Omental fat pad (tissue), 4 donors: ENCODE measurements around the gene PLAC8. TPM values are rescaled to one million over a fixed set of nuclear protein-coding genes. Genes with fewer than 3 reads are reported as not detected.

ENCODE experiments used
- ATAC-seq: fragments of 150-250 bp; one replicate; pipeline ENCODE4 v1.9.1; 2016; ENCODE audit warnings: mild to moderate bottlenecking, moderate library complexity; ENCODE audit not compliant: low FRiP score
- DNase-seq: peaks from one replicate; pipeline ENCODE4 v3.0.0-alpha.2; 2019; ENCODE audit warnings: low spot score
- total RNA-seq, 4 donors: library from RNA; depleted of rRNA; stranded (reverse); fragments of >200 nt; gene quantifications; one replicate each; pipeline ENCODE4 v1.1.0, GENCODE V29; 2016
- TF ChIP-seq, protein P1 (sequence below), 3 donors: fragments of 450-650 bp; IDR thresholded peaks; one replicate each; pipeline ENCODE4 v1.5.1; 2016 to 2017; ENCODE audit warnings: antibody characterized with exemption in 3 of 3, mild to moderate bottlenecking in 3 of 3, moderate library complexity in 2 of 3

PLAC8 gene, protein sequence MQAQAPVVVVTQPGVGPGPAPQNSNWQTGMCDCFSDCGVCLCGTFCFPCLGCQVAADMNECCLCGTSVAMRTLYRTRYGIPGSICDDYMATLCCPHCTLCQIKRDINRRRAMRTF
- 1 to 10 TPM; 2.6 to 7.6 (median 3.9) TPM for total RNA-seq

DNA sequence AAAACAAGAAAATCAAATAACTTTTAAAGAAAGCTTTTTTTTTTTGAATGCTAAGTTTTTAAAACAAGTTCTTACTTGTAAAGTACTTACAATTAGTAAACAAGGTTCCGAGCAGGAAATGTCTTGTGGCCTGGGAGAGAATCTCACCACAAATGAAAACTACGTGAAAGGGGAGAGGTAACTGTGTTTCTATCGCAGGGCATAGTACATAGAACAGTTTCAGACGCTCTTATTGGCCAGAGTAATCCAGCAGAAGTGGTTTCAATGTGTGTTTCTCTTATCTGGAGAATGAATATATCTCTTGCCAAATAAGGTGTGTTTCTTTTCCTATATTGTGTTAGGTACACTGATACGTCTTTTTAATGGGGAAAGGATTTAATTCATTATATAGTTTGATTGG, at the start of gene PLAC8:
Gene PLAC8, minus strand, starts transcription at position 154 of the 400 bp plus-strand sequence. CDS start 6,808 bp downstream, outside the sequence.
- DNase-seq (no peak), ATAC-seq (no peak)
- TF ChIP-seq, protein P1, sequence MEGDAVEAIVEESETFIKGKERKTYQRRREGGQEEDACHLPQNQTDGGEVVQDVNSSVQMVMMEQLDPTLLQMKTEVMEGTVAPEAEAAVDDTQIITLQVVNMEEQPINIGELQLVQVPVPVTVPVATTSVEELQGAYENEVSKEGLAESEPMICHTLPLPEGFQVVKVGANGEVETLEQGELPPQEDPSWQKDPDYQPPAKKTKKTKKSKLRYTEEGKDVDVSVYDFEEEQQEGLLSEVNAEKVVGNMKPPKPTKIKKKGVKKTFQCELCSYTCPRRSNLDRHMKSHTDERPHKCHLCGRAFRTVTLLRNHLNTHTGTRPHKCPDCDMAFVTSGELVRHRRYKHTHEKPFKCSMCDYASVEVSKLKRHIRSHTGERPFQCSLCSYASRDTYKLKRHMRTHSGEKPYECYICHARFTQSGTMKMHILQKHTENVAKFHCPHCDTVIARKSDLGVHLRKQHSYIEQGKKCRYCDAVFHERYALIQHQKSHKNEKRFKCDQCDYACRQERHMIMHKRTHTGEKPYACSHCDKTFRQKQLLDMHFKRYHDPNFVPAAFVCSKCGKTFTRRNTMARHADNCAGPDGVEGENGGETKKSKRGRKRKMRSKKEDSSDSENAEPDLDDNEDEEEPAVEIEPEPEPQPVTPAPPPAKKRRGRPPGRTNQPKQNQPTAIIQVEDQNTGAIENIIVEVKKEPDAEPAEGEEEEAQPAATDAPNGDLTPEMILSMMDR (IDR thresholded peaks at IDR 0.05): no peak

DNA sequence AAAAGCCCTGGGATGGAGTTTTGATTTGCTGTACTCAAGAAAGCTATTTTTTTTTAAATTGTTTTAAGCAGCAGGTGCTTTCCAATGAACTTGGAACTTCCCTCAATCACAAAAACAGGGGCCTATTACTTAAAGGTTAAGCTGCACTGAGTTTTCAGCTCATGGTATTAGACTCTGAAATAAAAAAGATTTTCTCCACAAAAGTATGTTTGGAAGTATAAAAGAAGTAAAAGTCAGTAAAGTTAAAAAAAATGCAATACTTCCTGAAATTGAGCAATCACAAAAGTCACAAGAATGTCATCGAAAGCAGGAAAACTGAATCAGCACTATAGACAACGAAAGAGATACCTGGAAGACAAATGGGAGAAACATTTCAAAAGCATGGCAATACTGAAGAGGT, 38.9 kb upstream of the PLAC8 start:
- ATAC-seq (no peak), DNase-seq (no peak)
- TF ChIP-seq, protein P1 (IDR thresholded peaks at IDR 0.05): no peak

DNA sequence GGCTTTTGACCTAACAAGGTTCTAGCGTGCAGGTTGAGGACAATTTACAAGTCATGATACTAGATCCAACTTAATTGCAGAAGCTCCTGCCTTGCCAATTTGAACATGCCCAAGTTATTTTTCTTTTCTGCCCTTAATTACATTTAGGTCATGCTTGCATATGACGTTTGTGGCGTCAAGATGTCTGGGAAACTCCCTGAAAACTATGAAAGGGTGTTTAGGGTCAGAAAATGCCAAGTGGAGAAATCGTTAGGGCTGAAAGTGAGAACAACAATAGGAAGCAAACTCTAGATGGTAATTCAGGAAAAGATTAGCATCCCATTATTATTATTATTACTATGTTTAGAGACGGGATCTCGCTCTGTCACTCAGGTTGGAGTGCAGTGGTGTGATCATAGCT, 38.2 kb upstream of the PLAC8 start:
- TF ChIP-seq, protein P1 (IDR thresholded peaks at IDR 0.05): no peak
- DNase-seq (no peak), ATAC-seq (no peak)

DNA sequence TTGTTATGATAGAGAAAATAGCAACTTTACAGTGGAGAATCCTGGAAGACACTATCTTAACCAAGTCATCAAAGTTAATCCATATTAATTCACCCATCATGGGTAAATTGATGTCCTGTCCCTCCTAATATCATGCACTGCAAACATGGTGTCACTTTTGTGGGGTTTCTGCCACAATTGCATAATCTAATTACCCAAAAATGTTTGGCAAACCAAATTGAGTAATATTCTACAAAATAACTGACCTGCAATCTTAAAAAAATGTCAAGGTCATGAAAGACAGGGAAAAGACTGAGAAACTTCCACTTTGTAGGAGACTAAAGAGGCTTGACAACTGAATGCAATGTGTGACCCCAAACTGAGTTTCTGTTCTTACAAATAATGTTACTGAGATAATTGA, 37.1 kb upstream of the PLAC8 start:
- DNase-seq (no peak), ATAC-seq (no peak)
- TF ChIP-seq, protein P1 (IDR thresholded peaks at IDR 0.05): no peak

DNA sequence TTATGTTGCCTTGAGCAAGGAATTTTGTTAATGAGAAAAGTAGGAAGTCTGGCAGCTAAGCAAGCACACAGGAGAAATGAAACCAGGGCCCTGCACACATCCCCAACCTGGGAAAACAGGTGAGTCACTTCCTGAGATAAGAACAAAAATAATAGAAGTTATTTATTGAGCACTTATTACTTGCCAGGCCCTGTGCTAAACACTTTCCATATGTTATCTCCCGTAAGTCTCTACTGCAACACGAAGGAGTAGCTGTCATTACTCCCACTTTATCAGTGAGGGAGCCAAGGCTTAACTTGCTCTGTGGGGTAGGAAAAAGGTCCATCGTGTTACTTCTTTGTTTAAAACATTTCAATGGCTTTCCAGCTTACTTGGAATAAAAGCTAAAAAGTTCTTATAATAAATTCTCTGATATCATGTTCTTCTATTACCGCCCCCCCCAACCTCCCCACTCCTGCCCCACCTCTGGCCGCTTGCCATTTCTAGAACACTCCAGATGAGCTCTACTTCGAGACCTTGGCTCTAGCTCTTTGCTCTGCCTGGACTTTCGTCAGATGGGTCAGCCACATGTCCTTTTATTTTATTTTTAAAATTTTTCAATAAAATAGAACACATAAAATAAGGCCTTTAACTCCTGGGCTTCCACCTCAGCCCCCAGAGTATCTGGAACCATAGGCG, 36.3 kb upstream of the PLAC8 start:
- no peak for DNase-seq
- no peak for ATAC-seq

DNA sequence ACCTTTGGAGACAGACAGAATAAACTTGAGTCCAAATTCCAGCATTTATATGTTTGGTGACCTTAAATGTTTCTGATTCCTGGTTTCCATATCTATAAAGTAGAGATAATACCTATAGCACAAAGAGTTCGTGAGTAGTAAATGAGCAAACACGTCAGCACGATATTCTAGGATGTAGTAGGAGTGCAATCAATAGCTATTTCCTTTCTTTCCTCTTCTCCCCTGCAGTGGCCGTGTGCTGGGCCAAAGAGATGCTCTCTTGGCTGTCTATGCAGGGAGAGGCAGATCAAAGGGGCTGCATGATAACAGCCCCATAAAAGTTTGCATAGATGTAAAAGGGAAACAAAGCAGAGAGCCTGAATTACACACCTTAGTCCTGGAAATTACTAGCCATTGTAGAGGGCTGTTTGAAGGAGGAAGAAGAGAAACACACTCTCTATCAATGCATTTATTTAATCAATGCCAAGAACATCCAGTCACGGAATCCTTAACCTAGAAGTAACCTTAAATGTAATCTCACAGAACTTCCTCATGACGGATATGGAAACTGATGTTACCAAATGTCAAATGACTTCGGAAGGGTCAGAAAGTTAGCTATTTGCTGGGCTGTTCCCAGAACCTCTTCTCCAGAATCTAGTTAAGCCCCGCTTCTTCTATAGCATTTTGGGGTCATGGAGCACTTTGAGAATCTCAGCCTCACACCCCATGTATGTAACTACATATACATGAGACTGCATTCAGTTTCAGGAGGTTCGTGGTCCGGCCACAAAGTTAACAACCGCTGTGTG, 35.5 kb upstream of the PLAC8 start:
- ATAC-seq: no peak
- DNase-seq: no peak
- TF ChIP-seq, protein P1 (IDR thresholded peaks at IDR 0.05): no peak

More for the DNA sequence above, 36.3 kb upstream of the PLAC8 start:
- TF ChIP-seq, protein P1 (IDR thresholded peaks at IDR 0.05): no peak
